GM18517 (cell line): Measurements from ENCODE around the gene GAK.
"Not testable (repeated sequence)": the region's sequence is repeated elsewhere in the genome, so short reads cannot be mapped to it uniquely, and the experiment has no call there.

Experiments used
- ATAC-seq: cut with Tn5 transposase; IDR thresholded peaks from one replicate; pipeline ENCODE4 v1.9.1; 2021; ENCODE audit warnings: mild to moderate bottlenecking, moderate library complexity; ENCODE audit not compliant: unreplicated experiment

GAK gene

GRCh38 chr4:931960-932712 lies at the start of gene GAK, which contains the start of gene TMEM175:
TSS of gene GAK (minus strand) at chr4:932316. CDS start at chr4:932187, 129 bp downstream.
TSS of gene TMEM175 (plus strand) at chr4:932460. CDS start at chr4:947740, 15,280 bp downstream.
- ATAC-seq: peak; percentile 71

GRCh38 chr4:978957-979701 lies 47.0 kb upstream of the GAK start:
- no peak for ATAC-seq

GRCh38 chr4:976016-976415 lies 43.9 kb upstream of the GAK start:
- ATAC-seq: not testable (repeated sequence)

- no peak for ATAC-seq
Observed at GRCh38 chr4:974668-975067, 42.6 kb upstream of the GAK start.

GRCh38 chr4:973431-974397 lies 41.6 kb upstream of the GAK start, which contains the start of gene DGKQ:
TSS of gene DGKQ (minus strand) at chr4:973569. CDS start at chr4:973482, 87 bp downstream.
- no peak for ATAC-seq

GRCh38 chr4:972651-973424 lies 40.7 kb upstream of the GAK start:
- no peak for ATAC-seq

- no peak for ATAC-seq
Observed at GRCh38 chr4:971666-972500, 39.8 kb upstream of the GAK start.

GRCh38 chr4:970854-971520 lies 38.9 kb upstream of the GAK start:
- ATAC-seq: no peak

- no peak for ATAC-seq
Observed at GRCh38 chr4:970046-970745, 38.1 kb upstream of the GAK start.

- no peak for ATAC-seq
Observed at GRCh38 chr4:968621-969394, 36.7 kb upstream of the GAK start.

- ATAC-seq: no peak
Observed at GRCh38 chr4:968221-968620, 36.1 kb upstream of the GAK start.

GRCh38 chr4:967113-968104 lies 35.3 kb upstream of the GAK start:
- ATAC-seq: no peak

GRCh38 chr4:966266-967112 lies 34.4 kb upstream of the GAK start:
- ATAC-seq: no peak

GRCh38 chr4:965766-966134 lies 33.6 kb upstream of the GAK start:
- ATAC-seq: no peak

GRCh38 chr4:965048-965765 lies 33.1 kb upstream of the GAK start:
- no peak for ATAC-seq
